OCI-M1 (cell line): Measurements from ENCODE around the gene RPL41.
"Not testable (repeated sequence)": the region's sequence is repeated elsewhere in the genome, so short reads cannot be mapped to it uniquely, and the experiment has no call there.

Experiments used
- DNase-seq: peaks from one replicate; lab custom pipeline; 2025; lab: John Stamatoyannopoulos, UW

Gene RPL41

DNA sequence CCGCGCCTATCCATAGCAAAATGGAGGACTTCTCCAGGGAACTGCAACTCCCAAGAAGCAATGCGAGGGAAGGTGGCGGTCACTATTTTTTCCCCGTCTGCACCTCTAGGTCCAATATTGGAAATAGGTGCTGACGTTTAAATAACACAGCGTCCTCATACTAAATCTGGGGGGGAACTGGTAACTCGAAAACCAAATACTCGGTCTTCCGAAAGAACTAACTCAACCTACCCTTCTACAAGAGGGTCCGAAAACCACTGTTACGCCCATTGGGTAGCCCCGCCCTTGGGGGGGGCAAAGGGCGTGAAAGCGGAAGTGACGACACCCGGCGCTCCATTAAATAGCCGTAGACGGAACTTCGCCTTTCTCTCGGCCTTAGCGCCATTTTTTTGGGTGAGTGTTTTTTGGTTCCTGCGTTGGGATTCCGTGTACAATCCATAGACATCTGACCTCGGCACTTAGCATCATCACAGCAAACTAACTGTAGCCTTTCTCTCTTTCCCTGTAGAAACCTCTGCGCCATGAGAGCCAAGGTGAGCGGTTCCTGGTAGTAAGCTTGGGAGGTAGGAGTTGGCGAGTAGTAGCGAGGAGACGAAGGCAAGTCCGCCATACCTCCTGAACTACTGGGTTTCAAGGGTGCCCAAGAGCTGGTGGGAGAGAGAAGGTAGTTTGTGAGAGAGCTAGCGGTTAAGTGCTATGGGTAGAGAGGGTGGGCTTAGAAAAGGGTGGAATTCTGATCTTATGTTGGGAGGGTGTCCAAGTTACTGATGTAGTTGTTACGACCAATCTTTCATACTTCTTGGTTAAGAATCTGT lies at the start of gene RPL41:
Gene RPL41, plus strand, starts transcription at position 367 of the 815 bp plus-strand sequence.
- peak; percentile 97 for DNase-seq

DNA sequence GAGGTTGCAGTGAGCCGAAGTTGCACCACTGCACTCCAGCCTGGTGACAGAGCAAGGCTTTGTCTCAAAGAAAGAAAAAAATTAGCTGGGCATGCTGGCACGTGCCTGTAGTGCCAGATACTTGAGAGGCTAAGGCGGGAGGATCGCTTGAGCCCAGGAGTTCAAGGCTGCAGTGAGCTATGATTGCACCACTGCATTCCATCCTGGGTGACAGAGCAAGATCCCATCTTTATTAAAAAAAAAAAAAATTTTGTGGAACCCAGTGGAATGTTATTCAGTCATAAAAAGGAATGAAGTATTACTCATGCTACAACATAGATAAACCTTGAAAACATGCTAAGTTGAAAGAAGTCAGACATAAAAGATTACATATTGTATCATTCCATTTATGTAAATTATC lies 44.8 kb upstream of the RPL41 start:
- DNase-seq, result no peak

DNA sequence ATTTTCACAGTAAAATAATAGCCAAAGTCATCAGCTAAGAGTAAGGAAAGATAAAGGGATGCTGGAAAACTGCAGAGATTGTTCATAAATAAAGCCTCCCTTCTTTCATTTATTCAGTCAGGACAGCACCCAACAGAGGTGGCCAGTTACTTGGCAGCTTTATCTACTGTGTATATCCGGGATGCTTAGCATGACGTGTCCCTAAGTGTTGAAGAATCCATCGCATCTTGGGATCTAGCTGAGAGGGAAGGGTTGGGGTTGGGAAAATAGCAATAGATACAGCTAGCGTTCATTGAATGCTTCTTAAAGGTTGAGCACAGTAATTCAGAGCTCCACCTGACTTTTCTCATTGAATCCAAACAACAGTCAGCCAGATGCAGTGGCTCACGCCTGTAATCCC lies 42.0 kb upstream of the RPL41 start:
- DNase-seq, result no peak

DNA sequence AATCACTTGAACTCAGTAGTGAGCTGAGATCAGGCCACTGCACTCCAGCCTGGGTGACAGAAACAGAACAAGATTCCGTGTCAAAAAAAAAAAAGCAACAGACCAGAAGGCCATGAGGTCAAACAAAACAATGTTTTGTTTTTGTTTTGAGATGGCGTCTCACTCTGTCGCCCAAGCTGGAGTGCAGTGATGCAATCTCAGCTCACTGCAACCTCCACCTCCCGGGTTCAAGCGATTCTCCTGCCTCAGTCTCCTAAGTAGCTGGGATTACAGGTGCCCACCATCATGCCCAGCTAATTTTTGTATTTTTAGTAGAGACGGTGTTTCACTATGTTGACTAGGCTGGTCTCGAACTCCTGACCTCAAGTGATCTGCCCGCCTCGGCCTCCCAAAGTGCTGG lies 38.5 kb upstream of the RPL41 start:
- DNase-seq, result not testable (repeated sequence)

DNA sequence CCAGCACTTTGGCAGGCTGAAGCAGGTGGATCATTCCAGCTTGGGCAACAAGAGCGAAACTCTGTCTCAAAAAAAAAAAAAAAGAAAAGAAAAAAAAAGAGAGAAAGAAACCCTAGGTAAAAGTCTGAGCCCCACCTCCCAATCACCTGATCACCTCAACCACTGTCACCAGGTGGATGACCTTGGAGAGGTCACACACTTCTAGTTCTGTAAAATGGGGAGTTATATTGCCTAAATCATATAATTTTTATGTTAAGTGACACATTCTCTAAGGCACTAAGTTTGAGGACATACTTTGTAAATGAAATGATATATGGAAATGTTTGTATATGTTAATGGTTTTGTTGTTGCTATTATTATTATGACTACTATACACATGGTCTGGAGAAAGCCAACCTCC lies 38.0 kb upstream of the RPL41 start:
- no peak for DNase-seq

DNA sequence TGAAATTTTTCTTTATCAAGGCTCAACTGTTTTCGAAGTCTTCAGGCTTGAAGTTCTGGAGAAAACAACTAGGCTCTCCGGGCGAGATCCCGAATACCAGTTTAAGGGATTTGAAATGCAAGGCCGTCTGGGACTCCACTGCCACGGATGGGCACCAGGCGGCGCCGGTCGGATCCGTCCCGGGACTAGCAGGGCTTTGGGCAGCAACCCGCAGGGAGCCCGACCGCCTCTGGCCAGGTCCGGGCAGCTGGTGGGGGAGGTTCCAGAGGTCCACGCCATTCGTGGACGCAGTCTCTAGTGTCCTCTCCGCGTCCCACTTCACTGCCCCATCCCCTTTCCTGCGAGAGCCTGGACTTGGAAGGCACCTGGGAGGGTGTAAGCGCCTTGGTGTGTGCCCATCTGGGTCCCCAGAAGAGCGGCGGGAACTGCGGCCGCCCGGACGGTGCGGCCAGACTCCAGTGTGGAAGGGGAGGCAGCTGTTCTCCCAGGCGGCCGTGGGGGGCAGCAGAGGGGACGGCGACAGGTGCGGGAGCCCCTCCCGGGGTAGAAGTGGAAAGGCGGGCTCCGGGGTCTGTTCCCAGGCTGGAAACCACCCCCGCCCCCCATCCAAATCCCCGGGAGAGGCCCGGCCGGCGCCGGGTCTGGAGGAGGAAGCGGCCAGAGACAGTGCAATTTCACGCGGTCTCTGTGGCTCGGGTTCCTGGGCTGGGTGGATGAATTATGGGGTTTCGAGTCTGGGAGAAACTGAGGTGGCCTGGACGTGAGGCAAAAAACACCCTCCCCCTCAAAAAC lies 37.3 kb upstream of the RPL41 start:
- peak; percentile 92 for DNase-seq

DNA sequence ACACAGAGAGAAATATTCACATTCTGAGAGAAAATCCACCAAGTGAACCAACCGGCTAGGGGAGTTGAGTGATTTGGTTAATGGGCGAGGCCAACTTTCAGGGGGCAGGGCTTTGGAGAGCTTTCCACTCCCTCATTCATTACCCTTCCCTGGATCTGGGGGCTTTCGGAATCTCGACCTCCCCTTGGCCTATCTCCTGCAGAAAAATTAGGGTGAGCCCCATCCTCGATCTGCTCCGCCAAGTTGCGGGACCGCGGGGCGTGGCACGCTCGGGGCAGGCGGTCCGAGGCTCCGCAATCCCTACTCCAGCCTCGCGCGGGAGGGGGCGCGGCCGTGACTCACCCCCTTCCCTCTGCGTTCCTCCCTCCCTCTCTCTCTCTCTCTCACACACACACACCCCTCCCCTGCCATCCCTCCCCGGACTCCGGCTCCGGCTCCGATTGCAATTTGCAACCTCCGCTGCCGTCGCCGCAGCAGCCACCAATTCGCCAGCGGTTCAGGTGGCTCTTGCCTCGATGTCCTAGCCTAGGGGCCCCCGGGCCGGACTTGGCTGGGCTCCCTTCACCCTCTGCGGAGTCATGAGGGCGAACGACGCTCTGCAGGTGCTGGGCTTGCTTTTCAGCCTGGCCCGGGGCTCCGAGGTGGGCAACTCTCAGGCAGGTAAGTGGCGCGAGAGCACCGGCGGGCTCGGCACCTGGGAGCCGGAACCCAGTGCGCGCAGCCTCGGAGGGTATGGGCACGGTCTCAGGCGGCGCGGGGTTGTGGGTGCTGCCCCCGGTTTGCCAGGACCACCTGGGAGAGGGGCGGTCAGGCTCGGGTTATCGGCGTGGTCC lies 36.5 kb upstream of the RPL41 start, which contains the start of gene ERBB3:
Gene ERBB3, plus strand, starts transcription at position 443 of the 833 bp plus-strand sequence. Its CDS starts 136 bp downstream, at position 579.
- DNase-seq, result peak; percentile 69

DNA sequence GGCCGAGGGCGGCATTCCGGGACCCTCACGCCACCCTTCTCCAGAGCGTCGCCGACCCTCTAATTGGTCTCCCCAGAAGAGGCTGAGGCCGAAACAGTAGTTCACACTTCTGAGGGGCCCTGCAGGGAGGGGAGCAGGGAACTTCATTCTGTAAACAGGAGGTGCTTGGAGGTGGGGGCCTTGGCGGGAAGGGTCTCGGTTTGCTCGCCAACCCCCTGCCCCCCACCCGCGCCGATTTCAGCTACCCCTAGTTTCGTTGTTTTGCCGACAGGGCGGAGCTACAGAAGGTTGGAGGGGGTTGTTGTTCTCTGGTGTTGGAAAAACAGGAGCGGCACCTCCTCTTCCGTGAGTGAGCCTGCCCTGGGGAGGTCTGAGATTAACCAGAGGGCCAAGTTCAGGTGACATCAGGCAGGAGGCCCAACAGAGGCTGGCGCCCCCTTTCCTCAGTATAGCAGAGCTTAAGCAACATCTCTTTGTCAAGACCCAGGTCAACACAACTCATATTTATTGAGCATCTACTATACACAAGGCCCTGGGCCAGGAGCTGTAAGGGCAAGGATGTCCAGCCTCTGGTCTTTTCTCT lies 35.8 kb upstream of the RPL41 start:
- no peak for DNase-seq

DNA sequence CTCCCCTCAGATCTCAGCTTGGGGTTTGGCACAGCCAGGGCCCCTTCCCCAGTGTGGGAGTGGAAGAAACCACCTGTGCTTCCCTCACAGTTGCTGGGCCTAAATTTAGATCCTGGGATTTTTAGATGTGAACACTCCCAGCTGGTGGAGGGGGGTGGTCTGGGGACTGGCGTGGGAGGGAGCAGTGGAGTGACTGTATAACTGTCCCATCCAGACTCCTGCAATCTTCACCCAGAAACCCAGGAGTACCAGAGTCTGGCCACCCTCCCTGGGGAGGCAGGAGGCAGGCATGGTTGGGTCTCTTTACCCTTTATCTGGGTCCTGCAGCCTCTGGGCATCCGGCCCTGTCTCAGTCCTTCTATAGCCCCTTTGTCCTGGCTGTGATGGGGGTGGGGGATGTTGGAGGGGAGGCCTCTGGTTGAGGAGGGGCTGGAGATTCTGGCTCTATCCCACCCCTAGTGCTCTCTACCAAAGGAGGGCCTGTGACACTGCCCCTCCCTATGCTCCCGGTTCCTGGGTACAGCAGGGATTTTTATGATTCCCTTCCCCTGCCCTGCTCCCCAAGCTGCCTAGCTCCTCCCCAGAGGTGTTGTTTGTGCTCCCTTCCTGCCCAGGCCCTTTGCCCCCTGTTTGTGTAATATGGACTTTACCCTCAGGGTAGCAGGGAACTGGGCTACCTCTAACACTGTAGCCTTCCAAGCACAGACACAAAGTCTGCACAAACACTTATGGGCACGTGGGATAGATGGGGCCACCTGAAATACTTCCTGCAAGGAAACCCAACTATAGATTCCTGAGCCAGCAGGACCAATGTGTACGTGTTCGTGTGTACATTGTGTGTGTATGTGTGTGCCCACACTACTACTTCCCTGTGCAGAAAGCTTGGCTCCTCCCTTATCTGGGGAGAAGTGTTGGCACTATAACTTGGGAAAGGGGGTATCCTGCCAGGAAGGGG lies 34.8 kb upstream of the RPL41 start:
- no peak for DNase-seq

DNA sequence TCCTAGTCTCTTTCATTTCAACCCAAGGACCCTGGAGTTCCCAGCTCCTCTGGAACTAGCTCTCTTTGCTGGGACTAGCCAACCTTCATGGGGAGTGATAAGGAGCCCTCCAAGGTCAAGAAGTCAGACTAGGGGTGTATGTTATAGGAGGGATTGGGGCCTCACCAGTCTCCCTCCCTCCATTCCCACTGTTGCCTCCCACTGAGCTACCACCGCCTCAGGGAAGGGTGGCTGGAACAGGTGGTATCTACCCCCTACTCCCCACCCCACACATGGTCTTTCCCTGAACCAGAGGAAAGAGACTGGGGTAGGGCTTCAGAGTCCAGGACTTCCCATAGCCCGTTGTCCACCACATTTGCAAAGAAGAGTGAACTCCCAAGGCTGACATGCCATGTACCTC lies 34.1 kb upstream of the RPL41 start:
- no peak for DNase-seq

DNA sequence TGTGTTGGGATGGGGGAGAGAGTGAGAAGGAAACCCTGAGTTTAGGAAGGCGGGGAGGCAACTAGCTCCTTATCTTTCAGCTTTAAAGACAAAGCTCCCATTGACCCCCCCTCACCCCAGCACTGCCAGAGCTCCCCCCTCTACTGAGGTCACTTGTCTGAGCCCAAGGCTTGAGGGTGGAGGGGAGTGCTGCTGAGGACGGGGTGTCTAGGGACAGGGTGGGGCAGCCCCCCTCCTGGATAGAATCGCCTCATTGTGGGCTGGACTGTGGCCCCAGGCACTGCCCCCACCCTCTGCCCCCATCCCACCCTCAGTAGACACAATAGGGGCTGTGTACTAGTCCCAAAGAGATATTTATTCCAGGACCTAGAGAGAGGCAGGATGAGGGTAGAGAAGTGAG lies 33.5 kb upstream of the RPL41 start:
- DNase-seq, result no peak

DNA sequence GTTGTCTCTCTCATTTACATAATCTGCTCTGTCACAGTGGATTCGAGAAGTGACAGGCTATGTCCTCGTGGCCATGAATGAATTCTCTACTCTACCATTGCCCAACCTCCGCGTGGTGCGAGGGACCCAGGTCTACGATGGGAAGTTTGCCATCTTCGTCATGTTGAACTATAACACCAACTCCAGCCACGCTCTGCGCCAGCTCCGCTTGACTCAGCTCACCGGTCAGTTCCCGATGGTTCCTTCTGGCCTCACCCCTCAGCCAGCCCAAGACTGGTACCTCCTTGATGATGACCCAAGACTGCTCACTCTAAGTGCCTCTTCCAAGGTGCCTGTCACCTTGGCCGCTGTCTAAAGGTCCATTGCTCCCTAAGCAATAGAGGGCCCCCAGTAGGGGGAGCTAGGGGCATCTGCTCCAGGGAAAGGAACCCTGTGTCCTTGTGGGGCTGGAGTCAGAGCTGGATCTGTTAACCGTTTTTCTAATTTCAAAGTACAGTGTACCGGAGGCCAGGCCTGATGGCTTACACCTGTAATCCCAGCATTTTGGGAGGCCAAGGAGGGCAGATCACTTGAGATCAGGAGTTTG lies 31.4 kb upstream of the RPL41 start:
- DNase-seq, result peak; percentile 56

DNA sequence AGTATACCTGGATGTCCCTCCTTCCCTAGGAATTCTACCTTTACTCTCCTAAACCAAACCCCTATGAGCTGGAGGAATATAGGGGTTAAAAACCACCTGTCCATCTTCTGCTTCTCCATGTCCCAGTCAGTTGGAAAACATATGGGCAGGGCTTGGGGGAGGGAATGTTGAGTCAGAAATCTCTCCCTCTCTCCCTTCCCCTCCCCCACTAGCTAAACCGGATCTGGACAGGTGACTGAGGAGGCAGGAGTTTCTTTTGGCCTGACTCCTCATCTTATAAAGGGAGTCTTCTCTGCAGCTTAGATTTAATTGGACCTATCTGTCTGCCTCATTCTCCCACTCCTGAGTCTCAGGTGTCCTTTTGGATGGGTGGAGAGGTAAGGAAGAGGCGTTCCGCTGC lies 30.3 kb upstream of the RPL41 start:
- DNase-seq, result no peak

DNA sequence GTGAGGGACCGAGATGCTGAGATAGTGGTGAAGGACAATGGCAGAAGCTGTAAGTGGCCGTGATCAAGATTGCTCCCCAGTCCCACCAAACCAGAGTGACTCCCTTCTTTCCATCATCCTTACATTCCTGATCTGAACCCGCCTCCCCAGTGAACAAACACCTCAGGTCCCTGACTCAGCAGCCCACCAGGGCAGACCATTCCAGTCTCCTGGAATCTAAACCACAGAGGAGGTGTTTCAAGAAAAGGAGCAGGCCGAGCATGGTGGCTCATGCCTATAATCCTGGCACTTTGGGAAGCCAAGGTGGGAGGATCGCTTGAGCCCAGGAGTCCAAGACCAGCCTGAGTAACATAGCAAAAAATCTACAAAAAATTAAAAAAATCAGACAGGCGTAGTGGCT lies 29.8 kb upstream of the RPL41 start:
- no peak for DNase-seq

DNA sequence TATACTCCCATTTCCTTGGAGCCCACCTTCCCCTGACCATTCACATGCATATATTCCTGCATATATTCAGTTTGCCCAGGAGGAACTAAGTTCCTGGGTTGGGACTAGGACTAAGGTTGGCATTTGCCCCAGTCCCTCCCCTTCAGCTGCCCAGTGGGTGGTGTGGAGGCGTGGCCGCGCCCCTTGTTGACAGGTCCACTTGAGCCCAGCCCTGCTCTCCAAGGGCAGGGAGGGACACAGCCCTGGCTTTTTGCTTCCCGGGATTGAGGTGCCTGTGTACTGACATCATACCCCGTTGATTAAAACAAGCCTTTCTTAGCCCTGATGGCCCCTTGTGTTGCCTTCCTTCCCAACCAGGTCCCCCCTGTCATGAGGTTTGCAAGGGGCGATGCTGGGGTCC lies 29.2 kb upstream of the RPL41 start:
- DNase-seq, result no peak

DNA sequence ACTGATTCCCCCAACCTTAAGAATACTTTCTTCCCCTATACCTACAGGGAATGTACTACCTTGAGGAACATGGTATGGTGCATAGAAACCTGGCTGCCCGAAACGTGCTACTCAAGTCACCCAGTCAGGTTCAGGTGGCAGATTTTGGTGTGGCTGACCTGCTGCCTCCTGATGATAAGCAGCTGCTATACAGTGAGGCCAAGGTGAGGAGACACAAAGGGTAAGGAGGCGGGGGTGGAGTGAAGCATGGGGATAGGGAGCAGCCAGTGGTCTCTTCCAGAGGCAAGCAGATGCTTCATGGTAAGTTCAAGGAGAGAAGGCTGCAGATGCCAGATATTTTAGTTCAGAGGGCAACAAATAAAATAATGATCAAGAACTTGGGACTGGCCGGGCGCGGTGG lies 18.7 kb upstream of the RPL41 start:
- DNase-seq, result no peak

DNA sequence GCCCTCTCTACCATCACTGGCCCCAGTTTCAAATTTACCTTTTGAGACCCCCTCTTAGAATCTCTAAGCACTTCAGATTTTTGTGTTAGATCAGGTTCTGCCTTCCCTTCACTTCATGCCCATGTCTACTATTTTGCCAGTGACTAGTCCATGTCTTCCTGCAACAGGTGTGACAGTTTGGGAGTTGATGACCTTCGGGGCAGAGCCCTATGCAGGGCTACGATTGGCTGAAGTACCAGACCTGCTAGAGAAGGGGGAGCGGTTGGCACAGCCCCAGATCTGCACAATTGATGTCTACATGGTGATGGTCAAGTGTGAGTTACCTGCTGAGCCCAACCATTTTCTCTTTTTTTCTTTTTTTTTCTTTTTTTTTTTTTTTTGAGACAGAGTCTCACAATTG lies 17.8 kb upstream of the RPL41 start:
- DNase-seq, result no peak

DNA sequence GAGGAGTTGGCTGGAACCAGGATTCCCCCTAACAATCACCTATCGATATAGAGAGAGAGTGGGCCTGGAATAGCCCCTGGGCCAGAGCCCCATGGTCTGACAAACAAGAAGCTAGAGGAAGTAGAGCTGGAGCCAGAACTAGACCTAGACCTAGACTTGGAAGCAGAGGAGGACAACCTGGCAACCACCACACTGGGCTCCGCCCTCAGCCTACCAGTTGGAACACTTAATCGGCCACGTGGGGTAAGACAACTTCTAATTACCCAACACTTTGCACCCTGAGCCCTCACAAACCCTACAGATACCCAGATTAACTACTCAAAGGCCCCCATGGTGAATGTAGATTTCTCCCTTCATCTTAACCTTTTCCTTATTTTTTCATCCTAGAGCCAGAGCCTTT lies 16.6 kb upstream of the RPL41 start:
- DNase-seq, result no peak

DNA sequence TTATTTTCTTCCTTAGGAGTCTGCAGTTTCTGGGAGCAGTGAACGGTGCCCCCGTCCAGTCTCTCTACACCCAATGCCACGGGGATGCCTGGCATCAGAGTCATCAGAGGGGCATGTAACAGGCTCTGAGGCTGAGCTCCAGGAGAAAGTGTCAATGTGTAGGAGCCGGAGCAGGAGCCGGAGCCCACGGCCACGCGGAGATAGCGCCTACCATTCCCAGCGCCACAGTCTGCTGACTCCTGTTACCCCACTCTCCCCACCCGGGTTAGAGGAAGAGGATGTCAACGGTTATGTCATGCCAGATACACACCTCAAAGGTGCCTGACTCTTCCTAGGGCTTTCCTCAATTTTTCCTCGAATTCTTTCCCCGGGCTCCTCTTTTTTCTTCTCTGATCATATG lies 15.4 kb upstream of the RPL41 start:
- no peak for DNase-seq

DNA sequence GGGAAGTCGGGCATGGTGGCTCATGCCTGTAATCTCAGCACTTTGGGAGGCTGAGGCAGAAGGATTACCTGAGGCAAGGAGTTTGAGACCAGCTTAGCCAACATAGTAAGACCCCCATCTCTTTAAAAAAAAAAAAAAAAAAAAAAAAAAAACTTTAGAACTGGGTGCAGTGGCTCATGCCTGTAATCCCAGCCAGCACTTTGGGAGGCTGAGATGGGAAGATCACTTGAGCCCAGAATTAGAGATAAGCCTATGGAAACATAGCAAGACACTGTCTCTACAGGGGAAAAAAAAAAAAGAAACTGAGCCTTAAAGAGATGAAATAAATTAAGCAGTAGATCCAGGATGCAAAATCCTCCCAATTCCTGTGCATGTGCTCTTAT lies 13.8 kb upstream of the RPL41 start:
- DNase-seq, result no peak
